Measurements from ENCODE around the gene TMPRSS9.

Gene TMPRSS9

DNA sequence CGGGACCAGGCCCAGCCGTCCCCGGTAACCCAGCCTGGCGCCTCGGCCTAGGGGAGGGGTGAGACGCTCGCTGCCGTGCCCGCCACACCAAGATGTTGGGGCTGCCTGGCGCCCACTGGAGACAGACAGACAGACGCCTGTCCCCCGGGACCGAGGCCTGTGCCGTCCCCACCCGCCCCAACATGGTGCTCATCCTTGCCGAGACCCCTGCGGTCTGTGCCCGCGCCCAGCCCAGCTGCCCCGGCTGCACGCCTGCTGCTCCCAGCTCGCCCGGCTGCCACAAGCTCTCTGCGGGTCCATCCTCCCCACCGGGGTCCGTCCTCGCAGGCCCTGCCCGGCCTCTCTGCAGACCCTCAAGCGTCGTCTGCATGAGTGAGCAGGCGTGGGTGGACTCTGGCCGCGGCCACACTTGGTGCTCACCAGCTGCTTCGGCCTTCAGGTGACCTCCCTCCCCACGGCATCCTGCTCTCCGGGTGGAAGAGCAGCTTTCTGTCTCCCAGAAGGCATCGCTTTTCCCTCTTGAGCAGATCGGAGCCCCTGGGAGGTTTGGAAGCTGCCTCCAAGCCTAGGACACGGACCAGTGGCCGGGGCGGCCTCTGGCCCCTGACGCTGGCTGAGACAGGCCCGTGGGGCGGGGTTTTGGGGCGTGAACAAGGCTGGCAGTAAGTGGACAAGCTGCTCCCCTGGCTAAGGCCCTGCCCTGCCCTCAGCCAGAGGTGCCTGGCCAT lies 6.7 kb upstream of the TMPRSS9 start:
- no peak for DNase-seq
- Histone ChIP-seq H3K4me3 (ENCODE audit: control insufficient read depth in 1 of 7, extremely low read depth in 1 of 7, insufficient read depth in 4 of 7, low read depth in 2 of 7, low read length in 6 of 7) (no peak overlapping the region), H3K27ac (ENCODE audit: insufficient read depth in 1 of 2, low read depth in 1 of 2, low read length in 2 of 2, poor library complexity in 1 of 2, severe bottlenecking in 2 of 2) (no peak overlapping the region), H3K9me3 (ENCODE audit: control extremely low read depth in 1 of 5, control insufficient read depth in 4 of 5, insufficient read depth in 2 of 5, low read depth in 1 of 5, low read length in 4 of 5) (no peaks in the 10 kb centered on the region), H3K36me3 (ENCODE audit: control insufficient read depth in 4 of 4, insufficient read depth in 4 of 4, low read length in 3 of 4) (peaks cover 14 to 67% (median 30%) of the 10 kb centered on the region in 4 experiments), H3K4me1 (ENCODE audit: control extremely low read depth in 1 of 4, control insufficient read depth in 4 of 4, insufficient read depth in 4 of 4, low read length in 3 of 4) (peaks cover 0 to 4% (median 0%) of the 10 kb centered on the region in 4 experiments), H3K27me3 (replicated peaks in 2 of 5; ENCODE audit: control insufficient read depth in 4 of 5, insufficient read depth in 5 of 5, low read length in 4 of 5) (no peaks in the 10 kb centered on the region)
- ChIA-PET POLR2A (no interaction called here), CTCF (interaction anchor here (1.0 to 1.1 kb wide), 2 partner anchors 7 to 27 kb away, joined by 3 to 4 read pairs; no protein-coding TSS in a partner anchor)
- 95% methylated on average over 39 of the region's 45 CpGs for WGBS (ENCODE audit: insufficient coverage)

DNA sequence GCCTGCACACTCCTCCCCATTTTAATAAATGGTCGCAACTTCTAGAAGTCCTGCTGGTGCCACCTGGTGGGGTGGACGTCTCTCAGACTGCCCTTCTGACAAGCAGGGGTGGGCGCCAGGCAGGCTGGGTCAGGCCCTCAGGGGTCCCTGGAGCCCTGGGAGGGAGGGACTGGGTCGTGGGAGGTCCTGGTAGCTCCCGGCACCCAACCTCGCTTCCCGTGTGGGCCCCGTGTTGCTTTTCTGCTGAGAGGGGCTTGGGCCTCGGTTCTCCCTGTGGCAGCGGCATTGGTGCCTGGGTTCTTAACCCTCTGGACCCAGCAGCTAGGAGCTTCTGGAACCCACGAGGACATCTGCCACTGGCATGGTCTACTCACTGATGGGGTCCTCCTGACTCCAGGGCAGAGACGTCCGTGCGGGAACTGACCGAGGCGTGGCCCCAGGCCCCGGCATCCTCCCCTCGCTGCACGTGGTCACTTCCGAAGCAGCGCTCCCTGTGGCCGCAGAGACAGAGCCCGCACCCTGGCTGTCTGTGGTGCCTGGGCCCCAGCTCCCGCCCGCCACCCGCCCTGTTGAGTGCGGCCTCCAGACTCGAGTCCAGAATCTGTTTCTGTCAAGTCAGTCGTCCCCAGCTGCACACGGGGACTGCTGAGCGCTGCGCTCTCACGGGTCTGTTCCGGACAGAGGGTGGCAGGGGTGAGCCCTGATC lies 6.0 kb upstream of the TMPRSS9 start:
- H3K36me3 ChIP-seq (ENCODE audit: control insufficient read depth in 4 of 4, insufficient read depth in 4 of 4, low read length in 3 of 4): peaks cover 11 to 62% (median 26%) of the 10 kb centered on the region in 4 experiments
- POLR2A ChIA-PET: no interaction called here
- H3K4me3 ChIP-seq (ENCODE audit: control insufficient read depth in 1 of 7, extremely low read depth in 1 of 7, insufficient read depth in 4 of 7, low read depth in 2 of 7, low read length in 6 of 7): no peak overlapping the region
- no peak overlapping the region for H3K27ac ChIP-seq (ENCODE audit: insufficient read depth in 1 of 2, low read depth in 1 of 2, low read length in 2 of 2, poor library complexity in 1 of 2, severe bottlenecking in 2 of 2)
- H3K9me3 ChIP-seq (ENCODE audit: control extremely low read depth in 1 of 5, control insufficient read depth in 4 of 5, insufficient read depth in 2 of 5, low read depth in 1 of 5, low read length in 4 of 5): no peaks in the 10 kb centered on the region
- no peak for DNase-seq
- H3K4me1 ChIP-seq (ENCODE audit: control extremely low read depth in 1 of 4, control insufficient read depth in 4 of 4, insufficient read depth in 4 of 4, low read length in 3 of 4): peaks cover 0 to 4% (median 0%) of the 10 kb centered on the region in 4 experiments
- H3K27me3 ChIP-seq (replicated peaks in 2 of 5; ENCODE audit: control insufficient read depth in 4 of 5, insufficient read depth in 5 of 5, low read length in 4 of 5): no peaks in the 10 kb centered on the region
- CTCF ChIA-PET: interaction anchor here (1.0 to 1.1 kb wide), 2 partner anchors 8 to 26 kb away, joined by 3 to 4 read pairs; no protein-coding TSS in a partner anchor
- 94% methylated on average over 34 of the region's 34 CpGs for WGBS (ENCODE audit: insufficient coverage)

DNA sequence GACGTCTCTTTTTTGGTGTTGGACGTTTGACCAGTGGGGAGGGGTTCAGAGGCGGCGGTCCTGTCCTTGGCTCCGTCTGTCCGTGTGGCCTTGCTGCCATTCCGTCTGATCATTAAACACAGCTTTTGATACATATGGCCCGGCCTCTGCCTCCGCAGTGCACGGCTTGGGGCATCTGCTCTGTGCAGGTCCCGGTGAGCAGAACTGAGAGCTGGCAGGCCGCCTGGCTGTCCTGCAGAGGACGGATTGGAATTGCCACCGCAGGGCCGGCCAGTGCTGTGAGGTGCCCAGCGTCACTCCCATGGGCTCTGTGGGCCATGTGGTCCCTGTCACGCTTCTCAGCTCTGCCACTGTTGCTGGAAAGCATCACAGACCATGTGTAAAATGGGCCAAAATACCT lies 5.4 kb upstream of the TMPRSS9 start:
- no peaks in the 10 kb centered on the region for H3K9me3 ChIP-seq (ENCODE audit: control extremely low read depth in 1 of 5, control insufficient read depth in 4 of 5, insufficient read depth in 2 of 5, low read depth in 1 of 5, low read length in 4 of 5)
- peaks cover 0 to 5% (median 0%) of the 10 kb centered on the region in 4 experiments for H3K4me1 ChIP-seq (ENCODE audit: control extremely low read depth in 1 of 4, control insufficient read depth in 4 of 4, insufficient read depth in 4 of 4, low read length in 3 of 4)
- ChIA-PET CTCF (no interaction called here), POLR2A (interaction anchor here (0.6 kb wide), 1 partner anchor 15 kb away, joined by 4 read pairs; no protein-coding TSS in a partner anchor)
- no peak overlapping the region for H3K27ac ChIP-seq (ENCODE audit: insufficient read depth in 1 of 2, low read depth in 1 of 2, low read length in 2 of 2, poor library complexity in 1 of 2, severe bottlenecking in 2 of 2)
- DNase-seq: no peak
- H3K4me3 ChIP-seq (ENCODE audit: control insufficient read depth in 1 of 7, extremely low read depth in 1 of 7, insufficient read depth in 4 of 7, low read depth in 2 of 7, low read length in 6 of 7): no peak overlapping the region
- 98% methylated on average over 12 of the region's 17 CpGs for WGBS (ENCODE audit: insufficient coverage)
- H3K36me3 ChIP-seq (ENCODE audit: control insufficient read depth in 4 of 4, insufficient read depth in 4 of 4, low read length in 3 of 4): peaks cover 11 to 60% (median 26%) of the 10 kb centered on the region in 4 experiments
- H3K27me3 ChIP-seq (replicated peaks in 2 of 5; ENCODE audit: control insufficient read depth in 4 of 5, insufficient read depth in 5 of 5, low read length in 4 of 5): peaks cover 0 to under 1% (median 0%) of the 10 kb centered on the region in 5 experiments

- CTCF ChIA-PET: interaction anchor here (0.9 to 1.2 kb wide), 2 partner anchors 9 to 38 kb away, joined by 4 read pairs; no protein-coding TSS in a partner anchor
Observed at GRCh38 chr19:2355168-2356035, 4.7 kb upstream of the TMPRSS9 start.

GRCh38 chr19:2356036-2356646 lies 3.9 kb upstream of the TMPRSS9 start:
- Histone ChIP-seq H3K36me3 (ENCODE audit: control insufficient read depth in 4 of 4, insufficient read depth in 4 of 4, low read length in 3 of 4) (peaks cover 2 to 45% (median 19%) of the 10 kb centered on the region in 4 experiments), H3K4me1 (ENCODE audit: control extremely low read depth in 1 of 4, control insufficient read depth in 4 of 4, insufficient read depth in 4 of 4, low read length in 3 of 4) (peaks cover 0 to 15% (median 3%) of the 10 kb centered on the region in 4 experiments), H3K9me3 (ENCODE audit: control extremely low read depth in 1 of 5, control insufficient read depth in 4 of 5, insufficient read depth in 2 of 5, low read depth in 1 of 5, low read length in 4 of 5) (no peaks in the 10 kb centered on the region), H3K4me3 (ENCODE audit: control insufficient read depth in 1 of 7, extremely low read depth in 1 of 7, insufficient read depth in 4 of 7, low read depth in 2 of 7, low read length in 6 of 7) (no peak overlapping the region), H3K27ac (ENCODE audit: insufficient read depth in 1 of 2, low read depth in 1 of 2, low read length in 2 of 2, poor library complexity in 1 of 2, severe bottlenecking in 2 of 2) (no peak overlapping the region), H3K27me3 (replicated peaks in 2 of 5; ENCODE audit: control insufficient read depth in 4 of 5, insufficient read depth in 5 of 5, low read length in 4 of 5) (peaks cover 0 to 6% (median 0%) of the 10 kb centered on the region in 5 experiments)
- 93% methylated on average over 21 of the region's 21 CpGs for WGBS (ENCODE audit: insufficient coverage)
- CTCF ChIA-PET: interaction anchor here (0.9 to 1.2 kb wide), 2 partner anchors 10 to 37 kb away, joined by 4 read pairs; no protein-coding TSS in a partner anchor
- POLR2A ChIA-PET: no interaction called here
- DNase-seq: no peak

More at GRCh38 chr19:2355168-2356035, 4.7 kb upstream of the TMPRSS9 start:
- POLR2A ChIA-PET: interaction anchor here (0.6 kb wide), 1 partner anchor 14 kb away, joined by 4 read pairs; no protein-coding TSS in a partner anchor
- DNase-seq: peak in 1 of 3 donors; percentile 44
- Histone ChIP-seq H3K27me3 (replicated peaks in 2 of 5; ENCODE audit: control insufficient read depth in 4 of 5, insufficient read depth in 5 of 5, low read length in 4 of 5) (peaks cover 0 to 3% (median 0%) of the 10 kb centered on the region in 5 experiments), H3K4me3 (ENCODE audit: control insufficient read depth in 1 of 7, extremely low read depth in 1 of 7, insufficient read depth in 4 of 7, low read depth in 2 of 7, low read length in 6 of 7) (no peak overlapping the region), H3K36me3 (ENCODE audit: control insufficient read depth in 4 of 4, insufficient read depth in 4 of 4, low read length in 3 of 4) (peaks cover 4 to 52% (median 22%) of the 10 kb centered on the region in 4 experiments), H3K27ac (ENCODE audit: insufficient read depth in 1 of 2, low read depth in 1 of 2, low read length in 2 of 2, poor library complexity in 1 of 2, severe bottlenecking in 2 of 2) (no peak overlapping the region), H3K9me3 (ENCODE audit: control extremely low read depth in 1 of 5, control insufficient read depth in 4 of 5, insufficient read depth in 2 of 5, low read depth in 1 of 5, low read length in 4 of 5) (no peaks in the 10 kb centered on the region), H3K4me1 (ENCODE audit: control extremely low read depth in 1 of 4, control insufficient read depth in 4 of 4, insufficient read depth in 4 of 4, low read length in 3 of 4) (peaks cover 0 to 10% (median 2%) of the 10 kb centered on the region in 4 experiments)
- WGBS (ENCODE audit: insufficient coverage): 81% methylated on average over 21 of the region's 24 CpGs

All from common myeloid progenitor, CD34-positive (primary cell).